Endothelial cell of umbilical vein (primary cell): ENCODE results near the gene TRPV2. TPM values are rescaled to one million over a fixed set of nuclear protein-coding genes. Genes with fewer than 3 reads are reported as not detected.

Experiments used
- BruUV-seq: library from RNA; stranded (reverse); fragments of 400-500 nt; replicated peaks from 2 replicates; lab custom pipeline; 2021; lab: Mats Ljungman, UMichigan
- CTCF ChIA-PET: fragments of 300-600, 350-600 bp; sonication (Branson Sonifier 250); formaldehyde crosslinking; loops from one replicate; lab custom pipeline; 2021; ENCODE audit warnings: antibody characterized with exemption, inconsistent platforms; lab: Charles Lee
- POLR2A ChIA-PET: fragments of 300-600, 350-600 bp; sonication (Branson Sonifier 250); formaldehyde crosslinking; loops from one replicate; lab custom pipeline; 2021; ENCODE audit warnings: antibody characterized with exemption, inconsistent platforms; lab: Charles Lee
- DNase-seq: peaks from one replicate; pipeline ENCODE4 v3.0.0-alpha.2; 2011; ENCODE audit warnings: low read depth, low spot score
- FAIRE-seq: peaks from 2 replicates; lab custom pipeline; 2011; peaks lifted over from hg19 to GRCh38; lab: Jason Lieb, UNC
- H2AFZ ChIP-seq: 2 replicates; pipeline ENCODE4 v1.6.0; 2012; ENCODE audit warnings: low read depth, low read length, control low read depth, inconsistent platforms
- H3K27ac ChIP-seq: 2 replicates; pipeline ENCODE4 v1.5.1; 2011; ENCODE audit warnings: low read depth, mild to moderate bottlenecking, control low read depth, low read length, moderate library complexity; ENCODE audit not compliant: insufficient read depth
- H3K27me3 ChIP-seq, 2 experiments: 2 replicates each; pipeline versions ENCODE4 v1.6.0 to v1.6.1; 2011; ENCODE audit warnings: low read length in 2 of 2, mixed read lengths in 1 of 2; ENCODE audit not compliant: control insufficient read depth in 2 of 2, insufficient read depth in 2 of 2
- H3K36me3 ChIP-seq, 2 experiments: 2 replicates in 1 of 2; 3 replicates in 1 of 2; pipeline ENCODE4 v1.5.1; 2011; ENCODE audit warnings: low read length in 2 of 2, mild to moderate bottlenecking in 1 of 2, moderate library complexity in 1 of 2; ENCODE audit not compliant: control insufficient read depth in 2 of 2, insufficient read depth in 2 of 2; ENCODE audit errors: extremely low read depth in 1 of 2
- H3K4me1 ChIP-seq: 3 replicates; pipeline ENCODE4 v1.5.1; 2011; ENCODE audit warnings: mild to moderate bottlenecking, low read length; ENCODE audit not compliant: control insufficient read depth, insufficient read depth; ENCODE audit errors: extremely low read depth
- H3K4me2 ChIP-seq: 2 replicates; pipeline ENCODE4 v1.6.1; 2011; ENCODE audit warnings: low read length, control low read depth, mixed read lengths; ENCODE audit not compliant: insufficient read depth
- H3K4me3 ChIP-seq, 3 experiments: fragments of 200-600 bp in 1 of 3; sonication (generic), shearing (Covaris generic) in 1 of 3; replicated peaks in 1 of 3; 2 replicates each; pipeline ENCODE4 v1.5.1; 2011 to 2016; ENCODE audit warnings: control low read depth in 3 of 3, low read length in 3 of 3, mild to moderate bottlenecking in 2 of 3, inconsistent platforms in 1 of 3, low read depth in 1 of 3, moderate library complexity in 1 of 3; ENCODE audit not compliant: insufficient read depth in 1 of 3
- H3K79me2 ChIP-seq: 2 replicates; pipeline ENCODE4 v1.6.0; 2012; ENCODE audit warnings: low read length, inconsistent platforms; ENCODE audit not compliant: control insufficient read depth, insufficient read depth
- H3K9ac ChIP-seq: replicated peaks from 2 replicates; pipeline ENCODE3; 2011; ENCODE audit warnings: low read length, control low read depth; ENCODE audit not compliant: insufficient read depth; ENCODE audit errors: extremely low read depth
- H3K9me1 ChIP-seq: replicated peaks from 3 replicates; pipeline ENCODE4 v1.6.0; 2011; ENCODE audit warnings: mild to moderate bottlenecking, low read length; ENCODE audit not compliant: control insufficient read depth, insufficient read depth; ENCODE audit errors: extremely low read depth
- H3K9me3 ChIP-seq: replicated peaks from 2 replicates; pipeline ENCODE4 v1.5.1; 2012; ENCODE audit warnings: low read length, inconsistent platforms; ENCODE audit not compliant: control insufficient read depth, insufficient read depth
- H4K20me1 ChIP-seq: replicated peaks from 2 replicates; pipeline ENCODE3; 2011; ENCODE audit warnings: mild to moderate bottlenecking, low read length; ENCODE audit not compliant: control insufficient read depth, insufficient read depth; ENCODE audit errors: extremely low read depth
- CTCF ChIP-seq, 2 donors: IDR thresholded peaks; 1 replicate in 1 of 2; 2 replicates in 1 of 2; pipeline ENCODE4 v1.5.1; 2011; ENCODE audit warnings: low read length in 2 of 2, mild to moderate bottlenecking in 2 of 2, moderate library complexity in 2 of 2, control low read depth in 1 of 2, inconsistent platforms in 1 of 2, low read depth in 1 of 2; ENCODE audit not compliant: insufficient read depth in 1 of 2; ENCODE audit errors: extremely low read depth in 1 of 2
- EZH2 ChIP-seq: IDR thresholded peaks from 2 replicates; pipeline ENCODE4 v1.6.1; 2012; ENCODE audit warnings: borderline replicate concordance, low read depth, mild to moderate bottlenecking, moderate library complexity, low read length, inconsistent platforms; ENCODE audit not compliant: severe bottlenecking
- JUN ChIP-seq: IDR thresholded peaks from 2 replicates; pipeline ENCODE4 v1.6.1; 2011; ENCODE audit warnings: borderline replicate concordance, low read depth; ENCODE audit not compliant: insufficient read length, insufficient read depth
- MYC ChIP-seq: IDR thresholded peaks from one replicate; pipeline ENCODE4 v1.6.1; 2011; ENCODE audit warnings: mild to moderate bottlenecking, low read depth, low read length
- dilution Hi-C: fragments of 300-500 bp; cut with MboI; formaldehyde crosslinking; loops from one replicate; pipeline ENCODE4 v1.15.0; 2019; ENCODE audit warnings: low sequenced_read_pairs; ENCODE audit not compliant: extremely low pct_ligation_motif_present
- intact Hi-C: fragments of 100-400 bp; cut with micrococcal nuclease; formaldehyde crosslinking; loops from one replicate; pipeline ENCODE4 v1.10.0; 2022
- polyA plus RNA-seq, 4 experiments: library from polyadenylated mRNA; depleted of rRNA in 3 of 4; stranded (reverse) in 3 of 4; unstranded in 1 of 4; fragments of >200 nt; gene quantifications; 2 replicates each; pipeline versions ENCODE4 v1.2.1 to v1.2.3, GENCODE V29; 2011 to 2012; ENCODE audit warnings: missing spikeins in 1 of 4
- total RNA-seq: library from RNA; stranded (reverse); gene quantifications from 2 replicates; pipeline ENCODE4 v1.2.3, GENCODE V29; 2021
- TF ChIP-seq, protein P1 (sequence below): IDR thresholded peaks from 2 replicates; pipeline ENCODE4 v1.6.1; 2011; ENCODE audit not compliant: insufficient read depth, insufficient read length

TRPV2 gene
- total and polyA plus RNA-seq, 2 donors (not counting 3 experiments of a cell fraction or from before 2014, with no cell fraction given) = 4.2 to 10.6 TPM

DNA sequence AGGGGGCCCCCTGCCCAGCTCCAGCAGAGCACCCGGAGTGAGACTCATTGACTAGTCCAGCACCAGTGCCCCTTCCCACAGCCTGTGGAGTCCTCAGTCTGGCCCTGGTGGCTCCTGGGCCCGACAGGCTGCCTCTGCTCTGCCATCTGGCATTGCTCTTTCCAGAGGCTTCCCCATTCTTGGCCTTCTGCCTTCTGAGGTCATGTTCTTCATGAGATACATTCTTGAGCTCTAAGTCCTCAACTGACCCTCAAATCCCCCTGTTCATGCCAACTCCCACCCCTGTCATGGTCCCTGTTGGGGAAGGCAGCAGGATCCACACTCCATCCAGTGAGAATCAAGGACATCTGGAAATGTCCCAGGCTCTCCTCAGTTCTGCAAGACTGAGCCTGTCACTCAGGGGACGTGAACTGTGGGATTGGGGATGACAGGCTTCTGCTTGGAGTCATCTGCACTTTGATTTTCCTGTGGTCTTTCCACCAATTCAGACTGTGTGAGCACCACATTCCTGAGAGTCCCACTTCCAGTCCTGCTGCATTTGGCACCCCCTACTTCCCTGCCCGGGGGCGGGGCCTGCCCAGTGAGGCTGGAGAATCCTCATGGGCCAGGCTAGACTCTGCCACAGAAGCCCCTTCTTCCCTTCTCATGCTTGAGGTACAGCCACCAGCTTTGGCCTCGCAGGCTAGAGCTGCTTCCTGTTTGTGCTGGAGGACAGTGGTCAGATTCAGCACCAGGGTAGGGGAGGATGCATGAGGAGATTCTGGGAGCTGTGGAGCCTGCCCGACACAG is 2.7 kb downstream of the TRPV2 start:
- Histone ChIP-seq H3K79me2 (no peaks in the 10 kb centered on the region), H3K4me3 (no peak overlapping the region), H2AFZ (peak overlapping the region; percentile 47), H3K9me1 (no peaks in the 10 kb centered on the region), H3K9me3 (no peaks in the 10 kb centered on the region), H3K27me3 (no peaks in the 10 kb centered on the region), H3K9ac (no peak overlapping the region), H4K20me1 (no peaks in the 10 kb centered on the region), H3K4me1 (peaks cover 23% of the 10 kb centered on the region), H3K27ac (no peak overlapping the region), H3K36me3 (no peaks in the 10 kb centered on the region), H3K4me2 (no peak overlapping the region)
- no peak for FAIRE-seq
- no peak for DNase-seq
- dilution Hi-C loops (no loop called here), intact Hi-C loops (loop anchor here (10.0 kb wide), 1 partner anchor 53 kb away; no protein-coding TSS in a partner anchor)
- ChIA-PET CTCF (interaction anchor here (1.1 to 2.1 kb wide), 3 partner anchors 10 to 103 kb away, joined by 3 to 8 read pairs (median 5); no protein-coding TSS in a partner anchor), POLR2A (interaction anchor here (1.0 kb wide), 1 partner anchor 21 kb away, joined by 4 read pairs; no protein-coding TSS in a partner anchor)
- no peak for TF ChIP-seq EZH2
- no peak for TF ChIP-seq JUN
- TF ChIP-seq, protein P1, sequence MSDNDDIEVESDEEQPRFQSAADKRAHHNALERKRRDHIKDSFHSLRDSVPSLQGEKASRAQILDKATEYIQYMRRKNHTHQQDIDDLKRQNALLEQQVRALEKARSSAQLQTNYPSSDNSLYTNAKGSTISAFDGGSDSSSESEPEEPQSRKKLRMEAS = no peak
- no peak for TF ChIP-seq MYC
- TF ChIP-seq CTCF (IDR thresholded peaks at IDR 0.05; ENCODE audit: extremely low read depth in 1 of 2, insufficient read depth in 1 of 2, low read depth in 1 of 2, low read length in 2 of 2) = no peak
- BruUV-seq = no TSS peak
